Placental epithelial cell (primary cell): ENCODE data around the gene SMCO1. TPM values are rescaled to one million over a fixed set of nuclear protein-coding genes. Genes with fewer than 3 reads are reported as not detected.

ENCODE experiments used
- small RNA-seq: library from RNA; depleted of rRNA; stranded (forward); fragments of <200 nt; gene quantifications from one replicate; pipeline ENCODE3, GENCODE V24; 2012
- total RNA-seq: library from RNA; depleted of rRNA; stranded (reverse); fragments of >200 nt; gene quantifications from 2 replicates; pipeline ENCODE4 v1.2.3, GENCODE V29; 2012

SMCO1 gene, protein sequence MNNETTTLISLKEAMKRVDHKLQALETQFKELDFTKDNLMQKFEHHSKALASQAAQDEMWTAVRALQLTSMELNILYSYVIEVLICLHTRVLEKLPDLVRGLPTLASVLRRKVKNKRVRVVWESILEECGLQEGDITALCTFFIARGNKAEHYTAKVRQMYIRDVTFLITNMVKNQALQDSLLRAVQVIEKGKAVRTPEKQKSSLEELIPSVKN
- total RNA-seq, result not detected in 2 replicates

DNA sequence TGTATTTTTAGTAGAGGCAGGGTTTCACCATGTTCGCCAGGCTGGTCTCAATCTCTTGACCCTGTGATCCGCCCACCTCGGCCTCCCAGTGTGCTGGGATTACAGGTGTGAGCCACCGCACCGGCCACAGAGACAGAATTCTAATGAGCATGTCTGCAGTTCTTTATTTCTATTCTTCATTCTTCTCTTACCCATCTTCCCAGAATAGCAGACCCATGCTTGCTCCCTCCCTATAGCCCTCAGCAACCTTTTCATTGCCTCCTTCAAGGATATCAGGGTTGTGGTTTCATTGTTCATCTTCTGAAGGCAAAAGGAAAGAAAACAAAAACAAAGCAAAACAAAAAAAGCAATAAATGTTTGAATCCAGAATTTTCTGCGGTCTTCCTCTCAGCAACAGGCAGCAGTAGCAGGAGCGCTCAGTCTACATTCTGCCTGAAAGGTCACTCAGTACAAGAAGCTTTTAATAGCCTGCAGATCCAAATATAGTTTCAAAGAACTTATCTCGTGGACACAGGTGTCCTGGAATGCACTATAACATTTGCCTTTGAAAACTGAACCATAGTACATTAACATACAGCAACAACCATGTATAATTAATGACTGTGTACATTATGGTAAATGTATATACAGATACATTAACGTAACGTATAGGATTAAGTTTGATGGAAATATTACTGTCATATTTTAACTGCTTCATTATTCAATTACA lies at the start of gene SMCO1:
Gene SMCO1, minus strand, starts transcription at position 434 of the 709 bp plus-strand sequence. Its CDS starts 137 bp downstream, at position 297.

DNA sequence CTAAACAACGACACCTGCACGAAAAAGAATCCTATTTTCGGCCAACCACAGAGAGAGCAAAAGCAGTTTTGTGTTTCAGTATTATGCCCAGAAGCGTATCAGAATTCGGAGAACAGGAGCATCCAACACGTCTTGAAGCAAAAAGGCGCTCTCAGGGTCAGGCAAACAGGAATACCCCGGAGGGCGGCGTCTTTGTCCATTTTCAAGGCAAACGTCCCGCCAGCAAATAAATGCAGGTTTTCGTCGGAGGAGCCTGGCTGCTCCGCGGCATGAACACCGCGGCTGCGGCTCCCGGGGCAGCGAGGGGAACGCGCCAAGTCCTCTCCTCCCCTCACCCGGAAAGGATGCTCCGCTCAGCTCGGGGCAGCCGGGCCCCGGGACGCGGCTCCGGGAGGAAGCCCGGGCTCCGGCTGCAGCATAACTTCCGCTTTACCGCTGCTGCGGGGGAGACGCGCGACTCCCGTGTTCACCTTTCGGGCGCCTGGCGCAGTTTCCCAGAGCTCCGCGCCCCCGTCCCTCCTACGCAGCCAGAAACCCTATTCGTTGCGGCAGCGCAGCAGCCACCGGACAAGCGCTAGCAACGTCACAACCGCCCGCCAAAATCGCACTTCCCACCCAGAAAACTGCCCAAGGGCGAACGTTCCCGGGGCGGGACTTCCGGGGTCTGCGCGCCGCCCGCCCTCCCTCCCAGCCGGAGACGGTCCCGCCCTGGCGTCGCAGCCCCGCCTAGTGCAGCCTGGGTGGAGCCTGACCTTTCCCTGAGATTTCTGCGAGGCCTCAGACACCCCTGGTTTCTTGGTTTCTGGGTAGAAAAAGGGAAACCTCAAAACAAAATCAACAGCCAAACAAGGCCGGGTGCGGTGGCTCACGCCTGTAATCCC lies 11.7 kb downstream of the SMCO1 start, which contains the start of gene RNF168:
Gene RNF168, minus strand, starts transcription at position 573 of the 881 bp plus-strand sequence. CDS start 595 bp downstream, outside the sequence.

Small RNA genes within 50 kb of the gene (small RNA-seq; reads per million reads assigned to genes)
- not detected for gene RPS29P3

Other genes with a start within 250 kb of the SMCO1 start
- 76.2 and 117 TPM in 2 replicates for gene PCYT1A, start 227.6 kb downstream of the SMCO1 start, total RNA-seq
- 13.9 and 15.3 TPM in 2 replicates for gene DYNLT2B, start 197.1 kb downstream of the SMCO1 start, total RNA-seq
- gene TM4SF19, start 177.0 kb downstream of the SMCO1 start, total RNA-seq, result 0.11 TPM in 1 of 2 replicates, not detected in the other
- gene UBXN7, start 82.9 kb downstream of the SMCO1 start, total RNA-seq, result 19.5 and 23.9 TPM in 2 replicates
- 13.7 and 14.7 TPM in 2 replicates for gene RNF168, start 11.6 kb downstream of the SMCO1 start, total RNA-seq
- 5.4 and 5.5 TPM in 2 replicates for gene WDR53, start 53.2 kb upstream of the SMCO1 start, total RNA-seq
- gene FBXO45, start 53.3 kb upstream of the SMCO1 start, total RNA-seq, result 7.5 and 7.9 TPM in 2 replicates
- not detected in 2 replicates for gene NRROS, start 124.3 kb upstream of the SMCO1 start, total RNA-seq
- 1.1 and 2.0 TPM in 2 replicates for gene CEP19, start 196.9 kb upstream of the SMCO1 start, total RNA-seq
- gene PIGX, start 197.0 kb upstream of the SMCO1 start, total RNA-seq, result 26.7 and 27.2 TPM in 2 replicates
- 43.9 and 68.3 TPM in 2 replicates for gene PAK2, start 224.5 kb upstream of the SMCO1 start, total RNA-seq